ENCODE data around the gene EPHA5.

- TF ChIP-seq MAX (CRISPR knock-in tag; IDR thresholded peaks at IDR 0.05): no peak
- no peak for TF ChIP-seq CTCF (IDR thresholded peaks at IDR 0.05)
- no peak for TF ChIP-seq USF1 (CRISPR knock-in tag; IDR thresholded peaks at IDR 0.05)
- no peak for TF ChIP-seq ZNF263 (CRISPR knock-in tag; IDR thresholded peaks at IDR 0.05; ENCODE audit: low read depth)
- TF ChIP-seq ESRRA (CRISPR knock-in tag; IDR thresholded peaks at IDR 0.05; ENCODE audit: borderline replicate concordance): no peak
- no peak for TF ChIP-seq ETV6 (CRISPR knock-in tag; IDR thresholded peaks at IDR 0.05)
- no peak for TF ChIP-seq JUN (CRISPR knock-in tag; IDR thresholded peaks at IDR 0.05)
- no peak for TF ChIP-seq ATF1 (CRISPR knock-in tag; IDR thresholded peaks at IDR 0.05)
- no peak for TF ChIP-seq ZNF512 (CRISPR knock-in tag; IDR thresholded peaks at IDR 0.05; ENCODE audit: borderline replicate concordance)
- TF ChIP-seq CBFB (CRISPR knock-in tag; IDR thresholded peaks at IDR 0.05; ENCODE audit: low read depth): no peak
- TF ChIP-seq CREB1 (CRISPR knock-in tag; IDR thresholded peaks at IDR 0.05): no peak
- no peak for TF ChIP-seq FOXJ3 (CRISPR knock-in tag; IDR thresholded peaks at IDR 0.05; ENCODE audit: borderline replicate concordance)
- TF ChIP-seq FOXP4 (CRISPR knock-in tag; IDR thresholded peaks at IDR 0.05): no peak
- no peak for TF ChIP-seq GABPB1 (CRISPR knock-in tag; IDR thresholded peaks at IDR 0.05)
Measured at GRCh38 chr4:65453398-65453797, 216.9 kb downstream of the EPHA5 start.

All from WTC11 (cell line).